T47D (cell line): ENCODE measurements around the gene CARD10.

Experiments
- DNase-seq, 2 experiments: peaks; one replicate each; pipeline versions ENCODE4 v3.0.0 to v3.0.0-alpha.2; 2011 to 2012; ENCODE audit warnings: low read depth in 1 of 2, low spot score in 1 of 2
- JUND ChIP-seq: IDR thresholded peaks from 2 replicates; pipeline ENCODE4 v1.6.1; 2012; ENCODE audit warnings: low read depth
- in situ Hi-C: cut with HindIII; loops from 2 replicates; pipeline ENCODE4 v1.10.0; 2016; ENCODE audit warnings: low sequenced_read_pairs, low pct_unique_long_range_greater_than_20kb

The CARD10 gene

DNA sequence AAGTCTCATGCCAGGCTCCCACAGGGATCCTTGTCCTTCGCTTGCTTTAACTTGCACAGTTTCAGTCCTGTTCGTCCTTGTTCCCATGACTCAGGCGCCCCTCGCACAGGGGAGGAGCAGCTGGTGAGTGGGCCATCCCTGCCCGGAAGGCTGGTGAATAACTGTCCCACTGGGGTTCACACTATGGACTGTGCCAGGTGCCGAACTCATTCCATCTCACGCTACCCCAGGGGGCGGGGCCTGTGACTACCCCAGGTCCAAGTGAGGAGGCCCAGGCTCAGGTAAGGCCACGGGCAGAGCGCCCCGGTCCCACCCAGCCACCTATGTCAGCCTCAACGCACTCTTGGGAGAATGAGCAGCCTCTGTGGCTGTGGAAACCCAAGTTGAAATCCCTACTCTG lies 7.2 kb upstream of the CARD10 start:
- DNase-seq, result no peak
- in situ Hi-C loops, result no loop called here
- no peak for TF ChIP-seq JUND

DNA sequence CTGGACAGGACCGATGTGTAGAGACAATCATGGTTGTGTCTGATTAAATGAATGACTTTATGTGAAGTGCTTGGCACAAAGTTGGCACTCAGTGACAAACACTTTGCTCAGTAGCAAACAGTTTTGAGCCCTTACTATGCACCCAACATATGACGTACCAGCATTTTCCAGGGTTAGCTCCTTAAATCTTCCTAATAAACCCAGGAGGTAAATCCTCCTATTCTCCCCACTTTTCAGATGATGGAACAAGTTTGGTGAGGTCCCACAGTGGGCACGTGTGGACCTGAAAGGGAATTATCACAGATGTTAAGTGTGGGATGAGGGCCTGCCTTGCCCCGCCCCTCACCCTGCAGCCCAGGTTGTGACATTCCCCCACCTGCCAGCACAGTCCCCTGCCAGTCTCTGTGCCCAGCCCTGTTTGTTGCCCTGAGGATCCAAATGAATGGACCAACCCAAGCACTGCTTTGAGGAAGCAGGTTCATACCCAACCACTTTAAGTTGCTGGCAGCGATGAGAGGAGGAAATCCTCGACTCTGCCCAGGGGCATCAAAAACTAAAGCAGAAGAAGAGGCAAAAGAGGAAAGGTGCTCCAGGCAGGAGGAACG lies 6.6 kb upstream of the CARD10 start:
- TF ChIP-seq JUND, result no peak
- no peak for DNase-seq
- in situ Hi-C loops, result no loop called here

DNA sequence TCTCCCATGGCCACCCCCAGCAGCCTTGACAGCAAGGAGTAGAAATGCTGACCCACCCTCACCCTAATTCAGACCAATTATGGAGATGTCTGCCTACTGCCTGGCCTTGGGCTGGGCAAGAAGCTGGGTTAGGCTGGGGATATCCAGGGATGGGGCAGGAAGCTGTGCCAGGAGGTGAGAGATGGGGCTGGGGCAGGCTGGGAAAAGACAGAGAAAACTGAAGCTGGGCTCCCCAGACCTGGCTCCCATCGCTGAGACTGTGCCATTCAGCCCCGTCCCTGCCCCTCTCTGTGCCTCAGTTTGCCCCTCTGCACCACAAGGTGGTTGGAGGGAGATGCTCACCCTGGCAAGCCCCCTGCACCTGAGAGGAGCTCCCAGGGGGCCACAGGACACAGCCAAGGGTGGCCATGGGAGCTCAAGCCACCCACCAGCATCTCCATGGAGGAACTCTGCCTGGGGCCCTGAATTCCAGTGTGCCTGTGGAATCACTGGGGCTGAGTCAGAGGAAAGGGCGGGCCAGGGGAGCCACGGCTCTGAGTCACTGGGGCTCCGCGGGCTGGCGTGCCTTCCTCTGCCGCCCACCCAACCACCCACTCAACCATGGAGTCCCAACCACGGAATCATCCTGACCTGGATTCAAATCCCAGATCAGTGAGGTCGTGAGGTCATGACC lies 6.0 kb upstream of the CARD10 start:
- in situ Hi-C loops, result no loop called here
- DNase-seq, result no peak
- no peak for TF ChIP-seq JUND

DNA sequence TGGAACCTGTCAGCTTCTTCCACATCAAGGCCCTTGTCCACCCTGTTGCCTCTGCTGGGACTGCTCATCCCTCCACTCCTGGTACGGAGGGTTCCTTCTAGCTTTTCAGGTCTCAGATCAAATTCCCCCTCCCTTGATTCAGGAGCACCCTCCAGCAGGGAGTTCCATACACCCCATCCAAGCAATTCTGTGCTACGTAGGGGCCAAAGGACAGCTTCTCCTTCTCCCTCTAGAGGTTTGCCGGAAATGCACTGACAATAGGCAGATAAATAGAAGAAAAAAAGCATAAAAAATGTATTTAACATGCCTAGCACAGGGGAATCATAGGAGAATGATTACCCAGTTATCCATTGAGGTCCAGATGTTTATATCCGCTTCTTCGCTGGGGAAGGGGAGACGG lies 3.3 kb upstream of the CARD10 start:
- no peak for DNase-seq
- no peak for TF ChIP-seq JUND
- in situ Hi-C loops, result no loop called here

DNA sequence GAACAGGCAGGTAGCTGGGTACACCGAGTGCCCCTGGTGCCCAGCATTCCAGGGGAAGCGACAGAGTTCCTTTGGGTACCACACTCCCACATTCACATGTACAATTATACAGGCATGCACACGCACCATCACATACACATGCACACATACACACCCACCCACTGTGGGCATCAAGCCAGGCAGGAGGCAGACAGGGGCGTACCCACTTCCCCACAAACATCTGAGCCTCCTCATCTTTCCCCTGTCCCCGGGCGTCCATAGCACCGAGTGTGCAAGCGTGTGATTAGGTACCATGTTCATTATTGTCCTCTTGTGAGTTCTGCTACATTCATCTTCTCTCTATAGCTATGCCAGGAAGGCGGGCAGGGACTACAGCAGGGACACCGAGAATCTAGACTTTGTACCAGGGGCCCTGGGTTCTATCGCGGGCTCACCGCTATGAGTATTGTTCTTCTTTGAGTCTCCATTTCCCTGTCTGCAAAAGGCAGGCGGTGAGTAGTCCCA lies 2.1 kb upstream of the CARD10 start:
- no peak for TF ChIP-seq JUND
- DNase-seq, result no peak
- in situ Hi-C loops, result no loop called here

DNA sequence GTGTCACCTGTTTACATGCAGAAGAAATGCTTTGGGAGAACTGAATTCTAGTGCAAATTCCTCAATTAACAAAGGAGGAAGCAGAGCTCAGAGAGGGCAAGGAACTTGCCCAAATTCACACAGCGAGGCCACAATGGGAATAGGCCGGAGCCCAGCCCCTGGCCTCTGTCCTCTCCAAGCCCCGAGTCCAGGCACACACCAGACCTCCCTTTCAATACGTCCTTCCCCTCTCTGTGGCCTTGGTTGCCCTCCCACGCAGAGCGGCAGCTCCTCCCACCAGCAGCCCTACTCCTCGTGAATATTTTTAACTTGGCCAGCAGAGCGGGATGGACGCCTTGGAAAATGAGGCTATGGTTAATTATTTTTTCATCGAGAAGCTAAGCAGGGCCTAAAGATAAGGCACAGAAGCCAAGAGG lies 1.6 kb upstream of the CARD10 start:
- in situ Hi-C loops, result no loop called here
- no peak for TF ChIP-seq JUND
- DNase-seq, result no peak

DNA sequence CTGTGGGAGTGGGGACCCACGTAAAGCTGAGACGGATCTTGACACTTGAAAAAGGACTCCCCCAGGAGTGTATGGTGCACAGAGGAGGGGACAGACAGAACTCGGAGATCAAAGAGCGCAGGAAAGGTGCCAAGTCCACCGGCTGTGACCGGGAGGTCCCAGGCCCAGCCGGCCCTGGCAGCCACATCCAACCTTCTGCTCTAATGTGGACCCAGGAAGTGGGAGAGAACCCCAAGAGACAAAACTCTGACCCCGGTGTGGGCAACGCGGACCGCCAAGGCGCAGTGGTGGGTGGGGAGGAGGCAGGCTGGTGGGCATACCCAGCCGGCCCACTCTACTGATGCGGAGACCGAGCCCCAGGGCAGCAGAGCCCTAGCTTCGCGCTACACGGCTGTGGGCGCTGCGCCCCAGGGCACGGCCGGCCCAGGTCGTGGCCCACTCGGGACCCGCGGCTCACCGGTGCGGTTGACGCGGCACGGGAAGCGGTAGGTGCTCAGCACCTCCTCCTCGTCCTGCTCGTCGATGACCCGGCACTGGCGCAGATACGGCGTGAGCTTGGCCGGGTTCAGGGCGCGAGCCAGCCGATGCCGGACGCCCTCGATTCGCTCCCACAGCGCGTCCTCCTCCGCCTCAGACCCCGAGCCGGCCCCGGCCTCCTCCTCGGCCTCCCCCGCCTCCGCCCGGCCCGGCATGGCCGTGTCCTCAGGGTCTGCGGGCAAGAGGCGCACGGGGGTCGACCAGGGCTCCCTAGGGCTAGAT lies 527 bp downstream of the CARD10 start:
- no peak for TF ChIP-seq JUND
- in situ Hi-C loops, result no loop called here

DNA sequence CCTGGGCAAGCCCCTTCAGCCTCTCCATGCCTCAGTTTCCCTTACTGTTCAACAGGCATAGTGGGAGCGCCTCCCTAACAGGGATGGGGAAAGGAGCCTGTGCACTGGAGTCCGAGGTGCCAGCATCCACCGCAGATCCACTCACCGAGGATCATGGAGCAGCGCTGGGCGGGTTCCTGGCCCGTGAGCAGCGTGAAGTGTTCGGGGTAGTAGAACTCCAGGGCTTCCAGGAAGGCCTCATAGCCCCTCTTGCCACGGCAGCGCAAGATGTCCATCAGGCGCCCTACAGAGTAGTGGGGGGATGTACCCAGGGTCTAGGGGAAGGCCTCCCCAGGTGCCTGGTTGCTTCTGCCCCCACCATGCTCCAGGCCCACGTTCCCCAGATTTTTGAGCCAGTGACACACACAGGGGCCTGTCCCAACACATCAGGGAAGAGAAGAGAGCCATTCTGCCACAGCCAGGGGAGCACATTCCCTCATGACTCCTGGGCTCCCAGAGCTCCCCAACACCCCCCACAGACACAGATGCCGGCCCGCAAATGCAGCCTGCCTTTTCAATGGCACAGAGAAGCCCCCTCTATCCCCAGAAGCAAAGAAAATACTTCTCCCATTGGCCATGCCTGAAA lies 1.3 kb downstream of the CARD10 start:
- no peak for TF ChIP-seq JUND
- in situ Hi-C loops, result no loop called here
- no peak for DNase-seq

More for the DNA sequence above, 527 bp downstream of the CARD10 start:
- DNase-seq, result no peak

DNA sequence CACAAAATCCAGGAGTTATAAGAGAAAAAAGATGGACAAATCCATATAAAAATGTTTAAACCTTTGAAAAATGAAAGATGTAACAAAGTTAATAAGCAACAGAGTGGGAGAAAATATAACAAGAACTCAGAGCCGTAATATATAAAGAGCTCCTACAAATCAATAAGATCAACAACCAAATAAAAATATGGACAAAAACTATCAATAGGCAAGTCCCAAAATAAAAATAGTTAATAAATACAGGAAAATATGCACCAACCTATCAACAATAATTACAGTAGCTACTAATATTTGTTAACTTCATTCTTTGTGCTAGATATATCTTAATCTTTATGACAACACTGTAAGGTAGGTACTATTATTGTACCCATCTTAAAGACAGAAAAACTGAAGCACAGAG lies 2.8 kb downstream of the CARD10 start:
- TF ChIP-seq JUND, result no peak
- in situ Hi-C loops, result no loop called here

DNA sequence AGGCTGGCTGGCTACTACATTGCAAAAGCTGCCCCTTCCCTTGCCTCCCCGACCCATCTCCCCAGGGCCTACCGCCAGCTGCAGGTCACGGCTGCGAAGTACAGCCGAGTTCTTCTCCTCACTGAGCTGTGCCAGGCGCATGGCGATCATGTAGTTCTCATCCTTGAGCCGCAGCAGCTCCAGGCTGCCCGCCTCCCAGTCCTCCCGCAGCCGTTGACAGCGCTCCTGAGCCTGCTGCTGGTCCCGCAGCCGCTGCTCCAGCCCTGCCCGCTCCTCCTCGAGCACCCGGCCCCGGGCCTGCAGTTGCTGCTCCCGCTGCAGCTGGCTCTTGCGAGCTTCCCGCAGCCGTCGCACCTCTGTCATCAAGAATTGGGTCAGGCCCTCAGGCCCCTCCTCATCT lies 3.3 kb downstream of the CARD10 start:
- in situ Hi-C loops, result no loop called here
- TF ChIP-seq JUND, result no peak

More for the DNA sequence above, 2.8 kb downstream of the CARD10 start:
- no peak for DNase-seq

DNA sequence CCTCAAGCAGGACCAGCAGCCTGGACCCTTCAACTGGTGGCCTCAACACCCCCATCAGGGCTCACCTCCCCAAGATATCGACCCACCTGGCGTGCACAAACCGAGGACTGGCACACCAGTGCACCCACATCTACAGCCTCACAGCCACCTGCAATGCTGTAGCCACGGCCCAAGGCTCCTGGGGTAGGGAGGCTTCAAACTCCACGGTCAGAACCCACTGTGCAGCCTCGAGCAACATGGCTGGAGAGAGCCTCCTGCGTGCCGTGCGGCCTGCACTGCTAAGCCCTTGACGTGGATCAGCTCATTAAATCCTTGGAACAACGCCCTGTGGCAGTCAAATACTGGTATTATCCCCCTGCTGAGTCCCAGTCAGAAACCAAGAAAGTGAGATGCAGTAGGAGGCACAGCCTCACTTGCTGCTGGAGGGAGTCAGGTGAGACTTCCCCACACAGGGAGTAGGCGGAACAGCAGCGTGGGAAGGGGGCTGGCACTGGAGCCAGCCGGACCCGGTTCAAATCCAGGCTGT lies 4.6 kb downstream of the CARD10 start:
- in situ Hi-C loops, result no loop called here
- TF ChIP-seq JUND, result no peak
- DNase-seq, result no peak

More for the DNA sequence above, 3.3 kb downstream of the CARD10 start:
- DNase-seq, result no peak

DNA sequence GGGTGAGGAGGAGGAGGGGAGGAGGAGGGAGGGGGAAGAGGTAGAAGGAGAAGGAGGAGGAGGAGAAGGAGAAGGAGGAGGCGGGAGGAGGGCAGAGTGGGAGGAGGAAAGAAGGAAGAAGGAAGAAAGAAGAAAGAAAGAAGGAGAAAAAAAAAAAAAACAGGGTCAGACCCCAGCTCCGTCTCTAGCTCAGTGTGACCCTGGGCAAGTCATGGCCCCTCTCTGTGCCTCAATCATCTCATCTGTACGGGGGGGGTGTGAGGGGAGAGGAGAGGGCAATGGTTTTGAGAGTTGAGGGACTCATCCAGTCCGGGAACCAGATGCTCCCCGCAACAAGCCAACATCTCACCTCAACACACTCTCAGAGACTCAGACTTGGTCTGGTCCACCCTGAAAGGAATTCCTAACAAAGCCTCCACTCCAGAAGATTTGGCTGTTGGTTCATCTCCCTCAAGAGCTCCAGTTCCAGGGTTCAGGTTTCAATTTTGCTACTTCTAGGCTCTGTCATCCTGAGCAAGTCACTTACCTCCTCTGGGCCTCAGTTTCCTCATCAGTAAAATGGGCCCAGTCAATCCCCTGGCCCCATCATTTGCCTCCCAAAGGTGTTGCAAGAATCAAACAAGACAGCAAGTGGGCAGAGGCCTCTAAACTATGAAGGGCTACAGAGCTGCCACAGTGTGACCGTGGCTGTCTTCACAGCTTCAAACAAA lies 7.7 kb downstream of the CARD10 start:
- in situ Hi-C loops, result no loop called here
- DNase-seq, result no peak
- no peak for TF ChIP-seq JUND
